Measurements from ENCODE around the gene PODN.

PODN gene

DNA sequence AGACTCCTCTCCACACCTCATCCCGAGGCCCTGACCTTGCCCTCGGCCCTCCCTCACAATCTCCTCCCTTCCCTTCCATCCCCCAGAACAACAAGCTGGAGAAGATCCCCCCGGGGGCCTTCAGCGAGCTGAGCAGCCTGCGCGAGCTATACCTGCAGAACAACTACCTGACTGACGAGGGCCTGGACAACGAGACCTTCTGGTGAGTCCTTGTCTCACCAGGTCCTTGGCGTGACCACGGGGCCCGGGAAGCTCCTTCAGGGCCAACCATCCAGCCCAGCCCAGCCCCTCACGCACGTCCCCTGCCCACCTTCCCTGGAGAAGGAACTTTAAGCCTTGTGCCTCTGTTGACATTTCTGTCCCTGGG, 15.6 kb downstream of the PODN start:
- Histone ChIP-seq H3K9ac (ENCODE audit: low read depth, low read length) (no peak overlapping the region), H3K4me1 (ENCODE audit: insufficient read depth, low read length) (0 out of 2 replicates have a peak, but pooled peaks cover 5% of the 10 kb centered on the region), H3K4me3 (ENCODE audit: low read length) (no peak overlapping the region), H3K9me3 (ENCODE audit: insufficient read depth, low read depth, low read length) (no peaks in the 10 kb centered on the region), H3K36me3 (ENCODE audit: insufficient read depth, low read depth, low read length) (no peaks in the 10 kb centered on the region), H3K27me3 (ENCODE audit: insufficient read depth, low read length) (no peaks in the 10 kb centered on the region), H3K27ac (ENCODE audit: low read length) (no peak overlapping the region)

DNA sequence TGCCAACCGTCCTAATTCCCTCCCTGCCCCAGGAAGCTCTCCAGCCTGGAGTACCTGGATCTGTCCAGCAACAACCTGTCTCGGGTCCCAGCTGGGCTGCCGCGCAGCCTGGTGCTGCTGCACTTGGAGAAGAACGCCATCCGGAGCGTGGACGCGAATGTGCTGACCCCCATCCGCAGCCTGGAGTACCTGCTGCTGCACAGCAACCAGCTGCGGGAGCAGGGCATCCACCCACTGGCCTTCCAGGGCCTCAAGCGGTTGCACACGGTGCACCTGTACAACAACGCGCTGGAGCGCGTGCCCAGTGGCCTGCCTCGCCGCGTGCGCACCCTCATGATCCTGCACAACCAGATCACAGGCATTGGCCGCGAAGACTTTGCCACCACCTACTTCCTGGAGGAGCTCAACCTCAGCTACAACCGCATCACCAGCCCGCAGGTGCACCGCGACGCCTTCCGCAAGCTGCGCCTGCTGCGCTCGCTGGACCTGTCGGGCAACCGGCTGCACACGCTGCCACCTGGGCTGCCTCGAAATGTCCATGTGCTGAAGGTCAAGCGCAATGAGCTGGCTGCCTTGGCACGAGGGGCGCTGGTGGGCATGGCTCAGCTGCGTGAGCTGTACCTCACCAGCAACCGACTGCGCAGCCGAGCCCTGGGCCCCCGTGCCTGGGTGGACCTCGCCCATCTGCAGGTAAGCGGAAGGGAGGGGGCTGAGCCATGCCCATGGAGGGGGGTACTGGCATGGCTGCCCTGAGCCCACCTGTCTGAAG, 16.5 kb downstream of the PODN start:
- no peaks in the 10 kb centered on the region for H3K27me3 ChIP-seq (ENCODE audit: insufficient read depth, low read length)

DNA sequence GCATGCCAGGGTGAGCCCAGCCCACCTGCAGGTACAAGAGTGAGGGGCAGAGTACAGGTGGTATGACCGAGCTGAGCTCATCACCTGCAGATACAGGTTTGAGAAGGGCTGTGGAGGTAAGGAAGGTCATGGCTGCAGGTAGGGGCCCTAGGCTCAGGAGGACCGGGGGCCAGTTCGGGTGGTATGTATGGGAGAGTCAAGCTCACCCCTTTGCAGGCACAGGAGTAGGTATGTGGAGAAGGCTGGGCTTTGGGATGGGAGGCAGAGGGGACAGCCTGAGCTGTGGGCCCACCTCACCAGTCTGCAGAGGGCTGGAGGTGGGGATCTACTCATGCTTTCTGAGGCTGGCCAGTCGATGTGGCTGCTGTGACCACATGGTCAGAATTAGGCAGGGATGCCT, 17.2 kb downstream of the PODN start:
- no peaks in the 10 kb centered on the region for H3K27me3 ChIP-seq (ENCODE audit: insufficient read depth, low read length)
- H3K36me3 ChIP-seq (ENCODE audit: insufficient read depth, low read depth, low read length) = no peaks in the 10 kb centered on the region
- no peak overlapping the region for H3K9ac ChIP-seq (ENCODE audit: low read depth, low read length)
- no peak overlapping the region for H3K4me3 ChIP-seq (ENCODE audit: low read length)
- no peaks in the 10 kb centered on the region for H3K9me3 ChIP-seq (ENCODE audit: insufficient read depth, low read depth, low read length)
- H3K4me1 ChIP-seq (ENCODE audit: insufficient read depth, low read length) = 0 out of 2 replicates have a peak, but pooled peaks cover 5% of the 10 kb centered on the region
- H3K27ac ChIP-seq (ENCODE audit: low read length) = no peak overlapping the region

More for the DNA sequence above, 16.5 kb downstream of the PODN start:
- no peak overlapping the region for H3K9ac ChIP-seq (ENCODE audit: low read depth, low read length)
- no peak overlapping the region for H3K27ac ChIP-seq (ENCODE audit: low read length)
- H3K36me3 ChIP-seq (ENCODE audit: insufficient read depth, low read depth, low read length) = no peaks in the 10 kb centered on the region
- H3K4me3 ChIP-seq (ENCODE audit: low read length) = no peak overlapping the region
- H3K9me3 ChIP-seq (ENCODE audit: insufficient read depth, low read depth, low read length) = no peaks in the 10 kb centered on the region
- 0 out of 2 replicates have a peak, but pooled peaks cover 5% of the 10 kb centered on the region for H3K4me1 ChIP-seq (ENCODE audit: insufficient read depth, low read length)

DNA sequence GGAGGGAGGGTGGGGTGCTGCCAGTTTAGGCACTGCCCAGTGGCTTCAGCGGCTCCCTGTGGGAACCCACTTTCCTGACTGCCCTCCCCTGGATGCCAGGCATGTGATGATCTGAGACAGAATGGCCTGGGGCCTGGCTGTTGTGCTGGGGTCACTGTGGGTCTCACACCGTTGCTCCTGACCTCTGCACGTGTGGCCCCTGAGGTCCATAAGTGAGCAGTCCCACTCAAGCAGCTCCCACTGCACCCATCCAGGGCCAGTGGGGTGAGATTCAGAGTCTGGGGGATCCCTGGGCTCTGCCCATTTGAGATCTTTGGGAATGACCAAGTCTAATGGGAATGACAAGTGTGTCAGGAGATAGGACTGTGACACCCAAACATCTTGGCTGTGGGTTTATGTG, 18.0 kb downstream of the PODN start:
- H3K4me1 ChIP-seq (ENCODE audit: insufficient read depth, low read length) = 0 out of 2 replicates have a peak, but pooled peaks cover 5% of the 10 kb centered on the region
- no peak overlapping the region for H3K27ac ChIP-seq (ENCODE audit: low read length)
- H3K27me3 ChIP-seq (ENCODE audit: insufficient read depth, low read length) = no peaks in the 10 kb centered on the region
- H3K9ac ChIP-seq (ENCODE audit: low read depth, low read length) = no peak overlapping the region
- no peaks in the 10 kb centered on the region for H3K36me3 ChIP-seq (ENCODE audit: insufficient read depth, low read depth, low read length)
- no peak overlapping the region for H3K4me3 ChIP-seq (ENCODE audit: low read length)
- H3K9me3 ChIP-seq (ENCODE audit: insufficient read depth, low read depth, low read length) = no peaks in the 10 kb centered on the region

DNA sequence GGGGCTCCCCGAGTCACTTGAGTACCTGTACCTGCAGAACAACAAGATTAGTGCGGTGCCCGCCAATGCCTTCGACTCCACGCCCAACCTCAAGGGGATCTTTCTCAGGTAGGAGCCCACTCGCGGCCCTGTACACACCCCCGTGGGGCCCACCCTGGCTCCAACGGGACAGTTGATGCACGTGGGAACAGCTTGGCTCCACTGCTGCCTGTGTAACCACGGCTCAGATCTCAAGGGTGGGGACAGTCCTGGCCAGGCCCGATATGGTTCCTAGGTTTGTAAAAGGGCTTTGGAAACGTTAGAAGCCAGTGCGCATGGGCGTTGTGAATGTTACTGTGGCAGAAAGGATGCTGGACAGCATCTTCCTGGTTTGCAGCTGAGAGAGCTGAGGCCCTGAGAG, 18.8 kb downstream of the PODN start:
- H3K4me1 ChIP-seq (ENCODE audit: insufficient read depth, low read length) = 0 out of 2 replicates have a peak, but pooled peaks cover 5% of the 10 kb centered on the region
- no peaks in the 10 kb centered on the region for H3K27me3 ChIP-seq (ENCODE audit: insufficient read depth, low read length)
- no peaks in the 10 kb centered on the region for H3K36me3 ChIP-seq (ENCODE audit: insufficient read depth, low read depth, low read length)
- no peaks in the 10 kb centered on the region for H3K9me3 ChIP-seq (ENCODE audit: insufficient read depth, low read depth, low read length)
- no peak overlapping the region for H3K27ac ChIP-seq (ENCODE audit: low read length)
- no peak overlapping the region for H3K4me3 ChIP-seq (ENCODE audit: low read length)
- no peak overlapping the region for H3K9ac ChIP-seq (ENCODE audit: low read depth, low read length)

DNA sequence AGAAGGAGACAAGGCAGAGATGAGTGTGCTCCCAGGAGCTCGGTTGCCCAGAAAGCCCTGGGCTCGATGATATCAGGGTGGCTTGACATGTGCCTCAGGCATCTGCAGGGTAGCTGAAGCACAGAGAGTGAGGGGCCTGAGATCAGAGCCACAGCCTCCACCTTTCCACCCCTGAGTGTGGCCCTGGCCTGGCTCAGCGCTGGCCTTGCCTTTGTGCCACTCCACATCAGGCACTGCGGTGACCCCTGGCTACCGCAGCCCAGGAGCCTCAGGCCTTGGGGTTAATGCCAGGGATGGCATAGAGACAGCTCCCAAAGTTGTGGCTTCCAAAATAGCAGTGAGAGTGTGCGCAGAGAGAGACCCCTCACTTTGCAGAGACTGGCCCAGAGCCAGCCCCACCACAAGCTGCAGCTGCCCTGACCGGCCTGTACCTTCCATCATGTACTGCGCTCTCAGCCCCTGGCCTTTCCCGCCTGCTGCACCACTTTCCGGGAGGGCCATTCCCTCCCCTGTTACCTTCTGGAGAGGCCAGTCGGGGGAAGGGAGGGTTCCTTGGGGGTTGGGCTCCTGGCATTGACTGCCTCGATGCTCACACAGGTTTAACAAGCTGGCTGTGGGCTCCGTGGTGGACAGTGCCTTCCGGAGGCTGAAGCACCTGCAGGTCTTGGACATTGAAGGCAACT, 19.5 kb downstream of the PODN start:
- Histone ChIP-seq H3K9me3 (ENCODE audit: insufficient read depth, low read depth, low read length) (no peaks in the 10 kb centered on the region), H3K27me3 (ENCODE audit: insufficient read depth, low read length) (no peaks in the 10 kb centered on the region), H3K4me1 (ENCODE audit: insufficient read depth, low read length) (0 out of 2 replicates have a peak, but pooled peaks cover 5% of the 10 kb centered on the region), H3K36me3 (ENCODE audit: insufficient read depth, low read depth, low read length) (no peaks in the 10 kb centered on the region), H3K9ac (ENCODE audit: low read depth, low read length) (no peak overlapping the region), H3K27ac (ENCODE audit: low read length) (no peak overlapping the region), H3K4me3 (ENCODE audit: low read length) (no peak overlapping the region)

DNA sequence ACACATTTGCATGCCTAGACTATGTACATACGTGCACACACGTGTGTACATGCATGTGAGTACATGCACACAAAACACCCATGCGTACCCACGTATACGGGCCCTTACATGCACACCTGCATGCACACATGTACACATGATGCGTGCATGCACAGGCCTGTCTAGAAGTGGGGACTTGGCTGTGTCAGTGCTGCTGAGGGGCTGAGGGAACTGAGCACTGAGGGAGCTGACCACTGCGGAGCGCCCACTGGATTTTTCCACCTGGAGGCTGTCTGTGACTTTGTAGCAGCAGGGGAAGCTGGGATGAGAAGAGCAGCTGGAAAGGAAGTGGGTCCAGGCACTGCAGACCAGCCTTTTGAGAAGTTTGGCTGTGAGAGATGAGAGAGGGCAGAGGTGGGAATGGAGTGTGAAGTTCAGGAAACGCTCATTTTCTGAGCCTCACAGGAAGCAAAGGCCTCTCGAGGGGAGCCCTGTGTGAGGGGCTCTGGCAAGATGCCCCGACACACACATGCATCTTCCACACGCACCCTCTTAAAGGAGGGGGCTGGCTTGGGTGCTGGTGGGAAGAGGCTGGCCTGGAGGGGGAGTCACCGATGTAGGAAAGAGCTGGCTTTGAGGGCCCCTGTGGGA, 20.9 kb downstream of the PODN start:
- 0 out of 2 replicates have a peak, but pooled peaks cover 5% of the 10 kb centered on the region for H3K4me1 ChIP-seq (ENCODE audit: insufficient read depth, low read length)
- H3K27ac ChIP-seq (ENCODE audit: low read length) = no peak overlapping the region

DNA sequence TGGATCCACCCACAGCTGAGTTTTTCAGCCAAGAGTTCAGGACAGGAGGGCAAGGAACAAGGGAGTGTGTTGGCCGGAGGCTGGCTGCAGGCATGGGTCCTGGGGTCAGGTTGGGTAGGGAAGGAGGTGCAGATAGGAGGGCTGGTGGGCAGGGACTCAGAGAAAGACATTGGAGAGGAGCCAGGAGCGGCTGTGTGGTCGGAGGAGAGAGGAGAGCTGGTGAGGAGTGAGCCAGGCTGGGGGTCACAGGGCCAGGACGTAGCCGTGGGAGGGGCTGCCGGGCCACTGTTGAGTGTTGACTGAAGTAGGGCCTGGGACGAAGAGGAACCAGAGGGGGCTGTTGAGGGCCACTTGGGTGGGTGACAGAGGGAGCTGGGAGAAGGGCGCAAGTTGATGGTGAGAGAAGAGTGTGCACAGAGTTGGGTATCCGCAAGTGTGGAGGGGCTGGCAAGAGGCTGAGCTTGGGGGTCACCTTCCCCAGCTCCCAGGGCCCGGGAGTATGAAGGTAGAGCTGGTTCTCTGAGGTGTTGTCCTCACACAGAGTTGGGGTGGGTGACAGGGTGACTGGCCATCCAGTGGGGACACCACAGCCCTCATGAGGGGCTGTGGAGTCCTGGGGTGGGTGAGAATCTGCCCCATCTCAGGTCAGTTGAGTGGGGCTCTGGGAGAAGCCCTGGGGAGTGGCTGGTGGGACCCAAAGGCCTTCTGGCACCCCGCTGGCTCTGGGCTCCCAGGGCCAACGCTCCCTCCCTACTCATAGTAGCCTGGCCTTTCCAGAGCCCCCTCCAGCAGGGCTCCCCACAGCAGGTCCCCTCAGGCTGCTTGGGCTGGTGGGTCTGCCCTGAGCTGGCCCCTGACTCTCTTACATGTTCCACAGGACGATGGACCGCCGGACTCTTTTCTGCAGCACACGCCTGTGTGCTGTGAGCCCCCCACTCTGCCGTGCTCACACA, 21.9 kb downstream of the PODN start:
- 0 out of 2 replicates have a peak, but pooled peaks cover 5% of the 10 kb centered on the region for H3K4me1 ChIP-seq (ENCODE audit: insufficient read depth, low read length)
- H3K9me3 ChIP-seq (ENCODE audit: insufficient read depth, low read depth, low read length) = no peaks in the 10 kb centered on the region
- H3K4me3 ChIP-seq (ENCODE audit: low read length) = no peak overlapping the region
- no peak overlapping the region for H3K27ac ChIP-seq (ENCODE audit: low read length)
- H3K9ac ChIP-seq (ENCODE audit: low read depth, low read length) = no peak overlapping the region
- H3K27me3 ChIP-seq (ENCODE audit: insufficient read depth, low read length) = no peaks in the 10 kb centered on the region
- no peaks in the 10 kb centered on the region for H3K36me3 ChIP-seq (ENCODE audit: insufficient read depth, low read depth, low read length)

More for the DNA sequence above, 20.9 kb downstream of the PODN start:
- Histone ChIP-seq H3K9ac (ENCODE audit: low read depth, low read length) (no peak overlapping the region), H3K4me3 (ENCODE audit: low read length) (no peak overlapping the region), H3K27me3 (ENCODE audit: insufficient read depth, low read length) (no peaks in the 10 kb centered on the region), H3K36me3 (ENCODE audit: insufficient read depth, low read depth, low read length) (no peaks in the 10 kb centered on the region), H3K9me3 (ENCODE audit: insufficient read depth, low read depth, low read length) (no peaks in the 10 kb centered on the region)

DNA sequence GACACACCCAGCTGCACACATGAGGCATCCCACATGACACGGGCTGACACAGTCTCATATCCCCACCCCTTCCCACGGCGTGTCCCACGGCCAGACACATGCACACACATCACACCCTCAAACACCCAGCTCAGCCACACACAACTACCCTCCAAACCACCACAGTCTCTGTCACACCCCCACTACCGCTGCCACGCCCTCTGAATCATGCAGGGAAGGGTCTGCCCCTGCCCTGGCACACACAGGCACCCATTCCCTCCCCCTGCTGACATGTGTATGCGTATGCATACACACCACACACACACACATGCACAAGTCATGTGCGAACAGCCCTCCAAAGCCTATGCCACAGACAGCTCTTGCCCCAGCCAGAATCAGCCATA, 22.6 kb downstream of the PODN start:
- Histone ChIP-seq H3K27ac (ENCODE audit: low read length) (no peak overlapping the region), H3K9me3 (ENCODE audit: insufficient read depth, low read depth, low read length) (no peaks in the 10 kb centered on the region), H3K4me3 (ENCODE audit: low read length) (no peak overlapping the region), H3K4me1 (ENCODE audit: insufficient read depth, low read length) (0 out of 2 replicates have a peak, but pooled peaks cover 5% of the 10 kb centered on the region), H3K36me3 (ENCODE audit: insufficient read depth, low read depth, low read length) (no peaks in the 10 kb centered on the region), H3K27me3 (ENCODE audit: insufficient read depth, low read length) (no peaks in the 10 kb centered on the region), H3K9ac (ENCODE audit: low read depth, low read length) (no peak overlapping the region)

DNA sequence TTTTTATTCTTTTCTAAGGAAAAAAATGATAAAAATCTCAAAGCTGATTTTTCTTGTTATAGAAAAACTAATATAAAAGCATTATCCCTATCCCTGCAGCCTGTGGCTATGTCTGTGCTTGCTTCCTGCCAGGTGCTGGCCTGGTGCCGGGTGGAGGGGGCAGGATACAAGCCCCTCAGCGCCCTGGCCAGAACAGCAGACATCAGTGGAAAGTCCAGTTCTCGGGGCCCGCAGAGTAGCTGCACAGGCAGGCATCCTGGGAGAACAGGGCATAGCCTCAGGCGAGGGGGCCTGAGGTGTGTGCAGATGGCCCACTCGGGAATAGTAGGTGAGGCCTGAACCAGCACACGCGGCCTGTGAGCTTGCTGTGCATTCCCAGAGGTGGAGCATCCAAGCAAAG, 23.4 kb downstream of the PODN start:
- H3K4me1 ChIP-seq (ENCODE audit: insufficient read depth, low read length) = 0 out of 2 replicates have a peak, but pooled peaks cover 5% of the 10 kb centered on the region
- H3K36me3 ChIP-seq (ENCODE audit: insufficient read depth, low read depth, low read length) = no peaks in the 10 kb centered on the region
- H3K4me3 ChIP-seq (ENCODE audit: low read length) = no peak overlapping the region
- no peaks in the 10 kb centered on the region for H3K27me3 ChIP-seq (ENCODE audit: insufficient read depth, low read length)
- no peak overlapping the region for H3K27ac ChIP-seq (ENCODE audit: low read length)
- no peak overlapping the region for H3K9ac ChIP-seq (ENCODE audit: low read depth, low read length)
- no peaks in the 10 kb centered on the region for H3K9me3 ChIP-seq (ENCODE audit: insufficient read depth, low read depth, low read length)

DNA sequence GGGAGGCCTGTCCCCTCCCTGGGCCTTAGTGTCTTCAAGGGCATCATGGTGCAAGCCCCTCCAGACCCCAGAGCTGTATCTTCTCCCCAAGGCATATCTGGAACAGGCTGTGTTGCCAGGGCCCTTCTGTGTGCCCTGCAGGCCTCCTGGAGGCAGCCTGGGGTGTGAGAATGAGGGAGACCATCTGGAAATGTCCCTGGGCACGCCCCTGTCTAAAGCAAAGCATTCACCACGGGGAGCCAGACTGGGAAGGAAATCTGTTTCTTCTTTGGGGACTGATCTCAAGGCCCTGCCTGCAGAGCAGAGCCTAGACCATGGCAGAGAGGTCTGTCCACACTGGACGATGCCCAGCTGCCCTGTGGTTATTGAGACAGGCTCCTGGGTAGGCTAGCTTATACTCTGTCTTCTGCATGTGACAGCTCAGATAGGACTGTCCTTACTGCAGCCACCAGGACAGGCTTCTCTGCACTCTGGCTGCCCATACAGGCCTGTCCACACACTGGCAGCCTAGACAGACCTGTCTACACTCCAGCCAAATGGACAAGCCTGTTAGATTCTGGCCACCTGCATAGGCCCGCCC, 24.6 kb downstream of the PODN start:
- H3K9me3 ChIP-seq (ENCODE audit: insufficient read depth, low read depth, low read length) = no peaks in the 10 kb centered on the region
- 0 out of 2 replicates have a peak, but pooled peaks cover 5% of the 10 kb centered on the region for H3K4me1 ChIP-seq (ENCODE audit: insufficient read depth, low read length)
- no peak overlapping the region for H3K4me3 ChIP-seq (ENCODE audit: low read length)
- H3K9ac ChIP-seq (ENCODE audit: low read depth, low read length) = no peak overlapping the region
- H3K27ac ChIP-seq (ENCODE audit: low read length) = no peak overlapping the region
- H3K36me3 ChIP-seq (ENCODE audit: insufficient read depth, low read depth, low read length) = no peaks in the 10 kb centered on the region
- H3K27me3 ChIP-seq (ENCODE audit: insufficient read depth, low read length) = no peaks in the 10 kb centered on the region
